ENCODE measurements around the gene CCDC50. TPM values are rescaled to one million over a fixed set of nuclear protein-coding genes. Genes with fewer than 3 reads are reported as not detected.

CCDC50 gene
- total RNA-seq, 1 experiment from 2014 or later, result 47.8 TPM

GRCh38 chr3:191388823-191389222, 59.6 kb downstream of the CCDC50 start:
- no peak overlapping the region for H3K4me3 ChIP-seq (replicated peaks in 1 of 2; ENCODE audit: low read depth in 1 of 2, low read length in 2 of 2)
- intact Hi-C loops (cut with micrococcal nuclease), result loop anchor here (5.0 kb wide), 2 partner anchors 147 to 252 kb away; no protein-coding TSS in a partner anchor

GRCh38 chr3:191390580-191390979, 61.4 kb downstream of the CCDC50 start:
- H3K36me3 ChIP-seq (ENCODE audit: control insufficient read depth in 1 of 2, insufficient read depth in 2 of 2, low read length in 2 of 2), result peaks cover 6 to 14% of the 10 kb centered on the region in 2 experiments
- CTCF ChIA-PET, result no interaction called here
- no TSS peak for BruUV-seq (replicated peaks)
- TF ChIP-seq JUND (IDR thresholded peaks at IDR 0.05) (no peak), REST (IDR thresholded peaks at IDR 0.05; ENCODE audit: low read depth) (no peak), CTCF (IDR thresholded peaks at IDR 0.05 in 2 of 3, conservative IDR thresholded peaks at IDR 0.05 in 1 of 3; ENCODE audit: borderline replicate concordance in 1 of 3, insufficient read depth in 1 of 3, low read depth in 2 of 3, low read length in 2 of 3) (no peak), ZNF274 (IDR thresholded peaks at IDR 0.05; ENCODE audit: low read depth, low read length) (no peak), SP1 (IDR thresholded peaks at IDR 0.05; ENCODE audit: low read depth) (no peak), ZFX (IDR thresholded peaks at IDR 0.05) (no peak), MAX (IDR thresholded peaks at IDR 0.05) (no peak)

More at GRCh38 chr3:191388823-191389222, 59.6 kb downstream of the CCDC50 start:
- H3K9me3 ChIP-seq (ENCODE audit: control insufficient read depth in 1 of 2, insufficient read depth in 1 of 2, low read depth in 1 of 2, low read length in 2 of 2), result no peaks in the 10 kb centered on the region
- no peak overlapping the region for H3K27ac ChIP-seq (ENCODE audit: low read depth, low read length)
- H3K4me2 ChIP-seq (ENCODE audit: low read length), result no peak overlapping the region
- ChIA-PET CTCF (no interaction called here), RAD21 (ENCODE audit: low non-redundant PET in 1 of 2, low total read pairs in 2 of 2, uncharacterized antibody in 2 of 2, unreplicated experiment in 2 of 2) (no interaction called here), POLR2A (no interaction called here)
- BruUV-seq (replicated peaks), result no TSS peak
- peaks cover 6 to 14% of the 10 kb centered on the region in 2 experiments for H3K36me3 ChIP-seq (ENCODE audit: control insufficient read depth in 1 of 2, insufficient read depth in 2 of 2, low read length in 2 of 2)
- ATAC-seq (no peak), DNase-seq (ENCODE audit: low read depth, low spot score) (no peak)
- H3K9me2 ChIP-seq (ENCODE audit: insufficient read depth), result no peaks in the 10 kb centered on the region
- no peaks in the 10 kb centered on the region for H3K4me1 ChIP-seq (ENCODE audit: control insufficient read depth in 1 of 2, insufficient read depth in 2 of 2, low read length in 2 of 2)
- no peaks in the 10 kb centered on the region for H4K20me1 ChIP-seq (ENCODE audit: insufficient read depth)
- no peak overlapping the region for H2AFZ ChIP-seq (ENCODE audit: low read depth, low read length, poor library complexity, severe bottlenecking)
- no peaks in the 10 kb centered on the region for H3K27me3 ChIP-seq (ENCODE audit: insufficient read depth, low read length)
- no peak overlapping the region for H3K9ac ChIP-seq (ENCODE audit: low read length)
- H3K79me2 ChIP-seq (ENCODE audit: insufficient read depth, low read length), result peaks cover 3% of the 10 kb centered on the region; the same call in 1 of the 2 replicates
- TF ChIP-seq SIN3A (IDR thresholded peaks at IDR 0.05; ENCODE audit: low read depth) (no peak), CTCF (IDR thresholded peaks at IDR 0.05 in 2 of 3, conservative IDR thresholded peaks at IDR 0.05 in 1 of 3; ENCODE audit: borderline replicate concordance in 1 of 3, insufficient read depth in 1 of 3, low read depth in 2 of 3, low read length in 2 of 3) (peak in 1 of 3 experiments; percentile 26; a peak in 2 of 6 replicates), RAD21 (IDR thresholded peaks at IDR 0.05; ENCODE audit: low read depth) (peak; percentile 37)

More at GRCh38 chr3:191390580-191390979, 61.4 kb downstream of the CCDC50 start:
- intact Hi-C loops (cut with micrococcal nuclease), result no loop called here
- Histone ChIP-seq H3K79me2 (ENCODE audit: insufficient read depth, low read length) (no peaks in the 10 kb centered on the region), H4K20me1 (ENCODE audit: insufficient read depth) (no peaks in the 10 kb centered on the region), H3K9me2 (ENCODE audit: insufficient read depth) (no peaks in the 10 kb centered on the region), H2AFZ (ENCODE audit: low read depth, low read length, poor library complexity, severe bottlenecking) (no peak overlapping the region), H3K4me1 (ENCODE audit: control insufficient read depth in 1 of 2, insufficient read depth in 2 of 2, low read length in 2 of 2) (no peaks in the 10 kb centered on the region), H3K27me3 (ENCODE audit: insufficient read depth, low read length) (no peaks in the 10 kb centered on the region), H3K9me3 (ENCODE audit: control insufficient read depth in 1 of 2, insufficient read depth in 1 of 2, low read depth in 1 of 2, low read length in 2 of 2) (no peaks in the 10 kb centered on the region), H3K4me3 (replicated peaks in 1 of 2; ENCODE audit: low read depth in 1 of 2, low read length in 2 of 2) (no peak overlapping the region), H3K9ac (ENCODE audit: low read length) (no peak overlapping the region), H3K27ac (ENCODE audit: low read depth, low read length) (no peak overlapping the region), H3K4me2 (ENCODE audit: low read length) (no peak overlapping the region)
- DNase-seq (ENCODE audit: low read depth, low spot score) (no peak), ATAC-seq (no peak)
- POLR2A ChIA-PET, result no interaction called here
- RAD21 ChIA-PET (ENCODE audit: low non-redundant PET in 1 of 2, low total read pairs in 2 of 2, uncharacterized antibody in 2 of 2, unreplicated experiment in 2 of 2), result no interaction called here

Data from HCT116 (cell line).